IPS-18a (cell line): ENCODE measurements around the gene GLI3.

Experiments used
- H3K27ac ChIP-seq: one replicate; pipeline ENCODE4 v1.5.1; 2013; ENCODE audit warnings: low read length
- H3K27me3 ChIP-seq: one replicate; pipeline ENCODE4 v1.6.1; 2013; ENCODE audit warnings: mild to moderate bottlenecking, low read length; ENCODE audit not compliant: control insufficient read depth, insufficient read depth
- H3K36me3 ChIP-seq: one replicate; pipeline ENCODE4 v1.6.1; 2013; ENCODE audit warnings: low read depth, low read length; ENCODE audit not compliant: control insufficient read depth
- H3K4me1 ChIP-seq: one replicate; pipeline ENCODE4 v1.6.1; 2013; ENCODE audit warnings: low read depth, low read length; ENCODE audit not compliant: control insufficient read depth
- H3K4me3 ChIP-seq: one replicate; pipeline ENCODE4 v1.5.1; 2013; ENCODE audit warnings: low read length
- H3K9ac ChIP-seq: one replicate; pipeline ENCODE4 v1.6.1; 2013; ENCODE audit warnings: mild to moderate bottlenecking, low read length, moderate library complexity
- H3K9me3 ChIP-seq: one replicate; pipeline ENCODE4 v1.6.1; 2013; ENCODE audit warnings: low read depth, low read length; ENCODE audit not compliant: control insufficient read depth

The GLI3 gene

DNA sequence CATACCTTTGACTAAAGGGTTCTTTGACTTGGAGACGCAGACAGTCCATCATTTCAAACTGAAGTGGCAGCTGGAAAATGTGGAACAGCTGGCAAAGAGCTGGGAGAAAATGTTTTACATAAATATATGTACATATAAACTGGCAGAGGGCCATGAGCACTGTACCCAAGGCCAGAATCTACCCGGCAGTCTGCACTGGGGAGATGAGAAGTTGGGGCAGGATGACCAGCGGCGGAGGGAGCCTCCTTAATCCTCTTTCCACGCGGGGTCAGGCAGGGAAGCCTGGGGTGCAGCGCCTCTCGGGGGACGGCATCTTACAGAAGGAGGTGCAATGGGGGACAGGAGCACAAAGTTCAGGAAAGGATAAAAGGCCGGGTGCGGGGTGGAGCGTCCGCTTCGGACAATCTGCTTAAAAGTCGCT is 1.3 kb downstream of the GLI3 start:
- Histone ChIP-seq H3K36me3 (no peaks in the 10 kb centered on the region), H3K9me3 (no peaks in the 10 kb centered on the region), H3K4me3 (peak overlapping the region; percentile 95), H3K27me3 (peaks cover 41% of the 10 kb centered on the region), H3K4me1 (peaks cover 60% of the 10 kb centered on the region), H3K27ac (no peak overlapping the region), H3K9ac (peak overlapping the region; percentile 59)

DNA sequence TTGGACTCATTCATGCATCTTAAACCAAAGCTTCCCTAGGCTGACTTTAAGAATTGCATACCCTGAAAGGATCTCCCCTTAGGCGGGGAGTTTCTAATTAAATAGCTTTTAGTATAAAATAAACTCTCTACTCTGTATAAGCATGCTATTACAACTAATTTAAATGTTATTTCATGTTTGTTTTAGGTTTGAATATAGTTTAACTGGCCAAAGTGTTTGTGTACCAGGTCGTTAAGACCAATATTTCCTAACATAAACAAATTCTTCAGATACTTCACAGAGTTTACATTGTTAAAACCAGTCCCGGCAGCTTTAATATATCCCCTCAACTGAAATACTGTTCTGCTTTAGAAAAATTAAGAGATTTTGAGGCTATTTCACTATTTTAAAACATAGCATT is 2.3 kb downstream of the GLI3 start:
- Histone ChIP-seq H3K27ac (no peak overlapping the region), H3K4me3 (peak overlapping the region; percentile 95), H3K9me3 (no peaks in the 10 kb centered on the region), H3K36me3 (no peaks in the 10 kb centered on the region), H3K27me3 (peaks cover 31% of the 10 kb centered on the region), H3K4me1 (peaks cover 68% of the 10 kb centered on the region), H3K9ac (no peak overlapping the region)

DNA sequence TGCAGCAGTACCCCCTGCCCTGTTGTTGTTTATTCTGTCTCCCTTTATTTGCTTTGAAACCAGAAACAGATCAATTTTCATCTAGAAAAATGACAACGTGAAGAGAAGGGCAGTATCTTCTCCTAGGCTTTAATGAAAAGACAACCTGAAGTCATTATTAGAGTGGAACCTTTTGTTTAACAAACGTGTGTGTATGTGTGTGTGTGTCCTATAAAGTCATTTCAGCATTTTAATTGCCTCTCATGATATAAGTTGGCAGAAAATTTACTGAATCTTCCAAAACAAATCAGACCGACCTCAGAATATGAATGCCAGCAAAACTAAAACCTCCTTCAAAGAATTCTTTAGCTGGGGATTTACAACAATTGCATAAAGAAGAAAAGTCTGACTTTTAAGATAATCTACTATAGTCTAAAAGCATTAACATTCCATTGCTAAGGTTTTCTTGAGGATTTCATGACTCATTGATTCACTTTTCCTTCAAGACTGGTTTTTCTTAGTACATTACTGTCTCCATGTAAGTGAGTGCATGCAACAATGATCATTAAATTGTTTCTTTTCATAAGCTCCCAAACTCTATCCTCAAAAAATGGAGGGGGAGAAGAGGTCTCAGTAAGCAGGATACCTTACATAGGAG is 3.2 kb downstream of the GLI3 start:
- Histone ChIP-seq H3K27me3 (peaks cover 22% of the 10 kb centered on the region), H3K27ac (no peak overlapping the region), H3K4me3 (peak overlapping the region; percentile 12), H3K36me3 (no peaks in the 10 kb centered on the region), H3K9me3 (no peaks in the 10 kb centered on the region), H3K9ac (no peak overlapping the region), H3K4me1 (peaks cover 70% of the 10 kb centered on the region)

DNA sequence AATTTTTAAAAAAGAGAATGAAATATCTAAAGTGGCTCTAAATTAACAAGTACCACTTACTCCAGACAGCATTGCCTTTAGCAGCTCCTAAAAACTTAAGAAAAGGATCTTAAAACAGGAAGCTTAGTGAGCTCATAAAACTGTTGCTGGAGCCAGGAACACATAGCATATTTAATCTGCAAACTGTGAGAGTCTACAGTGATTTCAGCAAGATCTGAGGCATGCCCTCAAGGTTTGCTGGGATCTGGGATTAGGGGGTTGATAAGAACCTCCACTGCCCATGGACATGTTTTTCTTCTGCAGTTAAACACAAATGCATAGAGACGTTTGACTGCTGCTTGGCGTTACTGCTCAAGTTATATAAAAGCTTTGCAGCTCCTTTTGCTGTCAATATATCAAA is 3.8 kb downstream of the GLI3 start:
- H3K4me3 ChIP-seq: peak overlapping the region; percentile 34
- H3K27ac ChIP-seq: no peak overlapping the region
- no peaks in the 10 kb centered on the region for H3K9me3 ChIP-seq
- H3K27me3 ChIP-seq: peaks cover 17% of the 10 kb centered on the region
- peaks cover 70% of the 10 kb centered on the region for H3K4me1 ChIP-seq
- no peaks in the 10 kb centered on the region for H3K36me3 ChIP-seq
- no peak overlapping the region for H3K9ac ChIP-seq

DNA sequence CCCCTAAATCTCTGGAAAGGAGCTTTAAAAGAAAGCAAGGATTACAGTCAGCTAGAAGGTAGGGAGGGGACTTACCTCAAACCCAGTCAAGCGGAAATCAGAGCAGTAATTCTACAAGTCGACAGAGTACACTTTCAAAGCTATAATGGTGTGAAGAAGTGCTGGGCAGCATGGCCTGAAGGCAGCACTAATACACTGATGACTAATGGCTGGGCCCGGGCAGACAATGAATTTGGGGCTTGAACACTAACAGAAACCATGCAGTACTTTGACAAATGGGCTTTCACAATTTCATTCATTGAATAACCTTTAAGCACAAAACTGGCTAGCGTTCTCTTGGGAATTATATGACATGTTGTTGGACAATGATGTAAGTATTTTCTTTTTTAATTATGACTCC is 4.7 kb downstream of the GLI3 start:
- Histone ChIP-seq H3K9ac (peak overlapping the region; percentile 20), H3K27me3 (peaks cover 17% of the 10 kb centered on the region), H3K4me3 (no peak overlapping the region), H3K36me3 (no peaks in the 10 kb centered on the region), H3K4me1 (peaks cover 72% of the 10 kb centered on the region), H3K9me3 (no peaks in the 10 kb centered on the region), H3K27ac (no peak overlapping the region)

- Histone ChIP-seq H3K27me3 (peaks cover 17% of the 10 kb centered on the region), H3K4me1 (peaks cover 83% of the 10 kb centered on the region), H3K27ac (no peak overlapping the region), H3K4me3 (no peak overlapping the region), H3K9me3 (no peaks in the 10 kb centered on the region), H3K36me3 (no peaks in the 10 kb centered on the region), H3K9ac (peak overlapping the region; percentile 20)
Observed at GRCh38 chr7:42231043-42231787, 5.8 kb downstream of the GLI3 start.

GRCh38 chr7:42227936-42228591 is 8.9 kb downstream of the GLI3 start:
- Histone ChIP-seq H3K36me3 (no peaks in the 10 kb centered on the region), H3K27ac (peak overlapping the region; percentile 80), H3K9ac (peak overlapping the region; percentile 81), H3K4me3 (peak overlapping the region; percentile 58), H3K4me1 (peaks cover 88% of the 10 kb centered on the region), H3K27me3 (no peaks in the 10 kb centered on the region), H3K9me3 (no peaks in the 10 kb centered on the region)

GRCh38 chr7:42227541-42227935 is 9.5 kb downstream of the GLI3 start:
- Histone ChIP-seq H3K27me3 (no peaks in the 10 kb centered on the region), H3K9me3 (no peaks in the 10 kb centered on the region), H3K27ac (peak overlapping the region; percentile 80)

DNA sequence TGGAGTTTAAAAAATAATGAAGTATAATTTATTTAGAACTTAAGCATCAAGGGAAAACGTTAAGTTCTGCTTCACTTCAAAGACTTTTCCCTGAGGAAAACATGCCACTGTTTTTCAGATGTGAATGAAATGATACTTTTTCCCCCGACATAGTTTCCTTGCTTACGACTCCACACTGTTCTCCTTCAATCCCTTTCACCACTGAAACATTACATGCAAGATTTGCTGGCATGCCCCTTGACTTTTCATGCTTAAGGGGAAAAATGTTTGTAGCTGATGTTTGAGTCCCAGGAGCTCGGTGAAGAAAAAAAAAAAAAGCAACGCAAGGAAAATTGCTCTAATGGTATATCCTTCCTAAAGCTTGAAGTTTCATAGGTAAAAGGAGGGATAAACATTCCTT is 10.0 kb downstream of the GLI3 start:
- no peaks in the 10 kb centered on the region for H3K9me3 ChIP-seq
- no peaks in the 10 kb centered on the region for H3K36me3 ChIP-seq
- H3K4me3 ChIP-seq: peak overlapping the region; percentile 58
- H3K4me1 ChIP-seq: peaks cover 88% of the 10 kb centered on the region
- H3K27ac ChIP-seq: no peak overlapping the region
- no peaks in the 10 kb centered on the region for H3K27me3 ChIP-seq
- peak overlapping the region; percentile 81 for H3K9ac ChIP-seq

More at GRCh38 chr7:42227541-42227935, 9.5 kb downstream of the GLI3 start:
- Histone ChIP-seq H3K36me3 (no peaks in the 10 kb centered on the region), H3K4me1 (peaks cover 88% of the 10 kb centered on the region), H3K9ac (peak overlapping the region; percentile 81), H3K4me3 (peak overlapping the region; percentile 58)

GRCh38 chr7:42226354-42226941 is 10.6 kb downstream of the GLI3 start:
- Histone ChIP-seq H3K27ac (no peak overlapping the region), H3K36me3 (no peaks in the 10 kb centered on the region), H3K4me1 (peaks cover 88% of the 10 kb centered on the region), H3K27me3 (no peaks in the 10 kb centered on the region), H3K9me3 (no peaks in the 10 kb centered on the region), H3K9ac (no peak overlapping the region), H3K4me3 (peak overlapping the region; percentile 58)

- Histone ChIP-seq H3K9me3 (no peaks in the 10 kb centered on the region), H3K36me3 (peaks cover under 1% of the 10 kb centered on the region), H3K4me1 (peaks cover 87% of the 10 kb centered on the region), H3K27ac (no peak overlapping the region), H3K4me3 (peak overlapping the region; percentile 10), H3K9ac (peak overlapping the region; percentile 49), H3K27me3 (no peaks in the 10 kb centered on the region)
Observed at GRCh38 chr7:42224391-42225003, 12.5 kb downstream of the GLI3 start.
